SKM-1 (cell line): Measurements from ENCODE around the gene FKBP10.
"Not testable (repeated sequence)": the region's sequence is repeated elsewhere in the genome, so short reads cannot be mapped to it uniquely, and the experiment has no call there.

Experiments
- DNase-seq: peaks from one replicate; lab custom pipeline; 2025; ENCODE audit not compliant: unreplicated experiment; lab: John Stamatoyannopoulos, UW

Gene FKBP10

GRCh38 chr17:41836550-41837196 is 23.9 kb downstream of the FKBP10 start:
- no peak for DNase-seq

GRCh38 chr17:41837761-41838538 is 25.1 kb downstream of the FKBP10 start, which contains the start of gene KLHL10:
TSS of gene KLHL10 (plus strand) at chr17:41837825. CDS start at chr17:41837933, 108 bp downstream.
- no peak for DNase-seq

DNA sequence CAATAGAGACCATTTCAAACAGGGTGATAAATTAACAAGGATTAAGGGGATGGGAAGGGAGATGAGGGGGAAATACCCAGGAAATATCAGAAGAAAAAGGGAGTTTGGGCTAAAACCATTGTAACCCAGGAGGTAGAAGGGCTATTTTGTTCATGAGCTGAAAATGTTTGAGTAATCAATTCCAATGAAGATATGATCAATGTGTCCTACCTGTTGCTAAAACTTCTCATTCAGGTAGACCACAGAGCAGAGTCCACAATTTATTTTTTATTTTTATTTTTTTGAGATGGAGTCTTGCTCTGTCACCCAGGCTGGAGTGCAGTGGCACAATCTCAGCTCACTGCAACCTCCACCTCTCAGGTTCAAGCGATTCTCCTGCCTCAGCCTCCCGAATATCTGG is 26.6 kb downstream of the FKBP10 start:
- DNase-seq: not testable (repeated sequence)

GRCh38 chr17:41840781-41841180 is 28.0 kb downstream of the FKBP10 start:
- not testable (repeated sequence) for DNase-seq

DNA sequence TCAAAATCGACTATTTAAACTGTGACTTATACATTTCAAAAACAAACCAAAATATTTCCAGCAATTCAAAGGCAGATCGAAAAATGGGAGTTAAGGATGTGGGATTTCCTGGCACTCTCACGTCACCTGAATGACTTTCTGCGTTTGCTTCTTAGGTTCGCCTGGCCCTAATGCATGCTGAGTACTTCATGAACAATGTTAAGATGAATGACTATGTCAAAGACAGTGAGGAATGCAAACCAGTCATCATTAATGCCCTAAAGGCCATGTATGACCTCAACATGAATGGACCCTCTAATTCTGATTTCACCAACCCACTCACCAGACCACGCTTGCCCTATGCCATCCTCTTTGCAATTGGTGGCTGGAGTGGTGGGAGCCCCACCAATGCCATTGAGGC is 32.2 kb downstream of the FKBP10 start:
- no peak for DNase-seq

- no peak for DNase-seq
These were observed 36.0 kb downstream of the FKBP10 start for GRCh38 chr17:41848788-41849187.

DNA sequence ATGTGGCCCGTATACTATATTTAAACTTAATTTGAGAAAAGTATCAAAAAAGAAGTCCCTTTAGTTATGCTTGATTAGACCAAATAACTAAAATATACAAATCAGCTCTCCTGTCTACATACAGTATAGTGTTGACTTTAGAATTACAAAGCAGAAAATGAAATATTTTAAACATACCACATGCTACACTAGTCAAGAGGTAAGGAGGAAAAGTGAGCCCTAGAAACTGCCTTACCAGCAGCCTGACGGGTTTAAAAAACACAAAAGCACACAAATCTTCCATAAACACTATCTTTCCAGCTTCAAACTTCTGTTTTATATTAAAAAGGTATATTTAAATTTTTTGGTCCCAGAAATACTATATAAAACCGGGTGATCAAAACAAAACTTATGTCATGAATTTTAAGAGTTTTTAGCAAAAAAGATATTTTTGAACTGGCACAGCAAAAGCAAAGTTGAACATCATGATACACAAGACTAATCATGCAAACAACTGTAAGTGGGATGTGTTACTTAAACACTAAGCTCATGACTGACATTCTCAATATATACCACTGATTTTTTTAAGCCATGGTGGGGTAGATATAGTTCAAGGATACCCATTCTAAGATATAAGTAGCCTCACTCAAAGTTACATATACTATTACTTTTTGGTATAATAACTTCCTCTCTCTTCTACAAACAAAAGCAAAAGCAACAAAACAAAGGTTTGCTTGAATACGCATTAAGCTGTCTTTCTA is 36.6 kb downstream of the FKBP10 start:
- DNase-seq: no peak

DNA sequence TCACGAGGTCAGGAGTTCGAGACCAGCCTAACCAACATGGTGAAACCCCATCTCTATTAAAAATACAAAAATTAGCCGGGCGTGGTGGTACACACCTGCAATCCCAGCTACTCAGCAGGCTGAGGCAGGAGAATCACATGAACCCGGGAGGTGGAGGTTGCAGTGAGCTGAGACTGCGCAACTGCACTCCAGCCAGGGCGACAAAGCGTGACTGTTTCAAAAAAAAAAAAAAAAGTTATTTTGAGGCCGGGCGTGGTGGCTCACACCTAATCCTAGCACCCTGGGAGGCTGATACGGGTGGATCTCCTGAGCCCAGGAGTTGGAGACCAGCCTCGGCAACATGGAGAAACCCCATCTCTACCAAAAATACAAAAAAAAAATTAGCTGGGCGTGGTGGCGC is 38.6 kb downstream of the FKBP10 start:
- not testable (repeated sequence) for DNase-seq

GRCh38 chr17:41860254-41860931 is 47.6 kb downstream of the FKBP10 start:
- no peak for DNase-seq

DNA sequence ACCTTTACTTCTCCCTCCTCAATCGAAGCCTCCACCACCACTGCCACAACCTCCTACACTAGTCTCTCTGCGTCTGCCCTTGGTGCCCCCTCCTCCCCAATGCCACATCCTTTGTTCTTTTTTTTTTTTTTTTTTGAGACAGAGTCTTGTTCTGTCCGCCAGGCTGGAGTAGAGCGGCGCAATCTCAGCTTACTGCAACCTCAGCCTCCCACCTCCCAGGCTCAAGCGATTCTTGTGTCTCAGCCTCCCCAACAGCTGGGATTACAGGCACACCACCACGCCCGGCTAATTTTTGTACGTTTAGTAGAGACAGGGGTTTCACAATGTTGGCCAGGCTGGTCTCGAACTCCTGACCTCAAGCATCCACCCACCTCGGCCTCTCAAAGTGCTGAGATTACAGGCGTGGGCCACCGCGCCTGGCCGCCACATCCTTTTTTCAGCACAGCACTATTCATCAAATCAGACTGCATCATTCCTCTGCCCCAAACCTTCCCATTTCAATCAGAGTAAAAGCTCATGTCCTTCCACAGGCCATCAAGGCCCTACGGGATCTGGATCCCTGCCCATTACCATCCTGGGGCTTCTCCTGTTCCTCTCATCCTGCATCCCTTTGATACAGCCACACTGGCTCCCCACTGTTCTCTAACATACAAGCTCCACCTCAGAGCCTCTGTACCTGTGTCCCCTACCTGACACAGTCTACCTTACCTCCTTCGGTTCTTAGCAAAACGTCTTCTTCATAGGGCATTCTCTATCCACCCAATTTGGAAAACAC is 50.5 kb downstream of the FKBP10 start:
- DNase-seq: no peak

- DNase-seq: no peak
These were observed 51.7 kb downstream of the FKBP10 start for GRCh38 chr17:41864498-41864835.

GRCh38 chr17:41864836-41865595 is 52.2 kb downstream of the FKBP10 start, which contains the start of gene KLHL11:
TSS of gene KLHL11 (minus strand) at chr17:41865423. CDS start at chr17:41865370, 53 bp downstream.
- peak; percentile 77 for DNase-seq

DNA sequence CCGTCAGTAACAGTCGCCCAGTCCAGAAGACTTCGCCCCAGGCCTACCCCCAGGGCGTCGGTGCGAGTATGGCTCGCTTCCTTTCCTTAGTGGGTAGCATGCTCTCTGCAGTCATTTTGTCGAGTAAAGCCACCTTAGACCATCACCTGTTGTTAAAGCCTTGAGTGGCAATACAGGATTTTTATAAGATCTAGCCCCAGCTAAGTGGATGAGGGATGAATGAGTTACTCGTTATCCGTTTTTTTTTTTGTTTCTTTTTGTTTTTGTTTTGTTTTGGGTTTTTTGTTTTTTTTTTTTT is 52.7 kb downstream of the FKBP10 start:
- DNase-seq: no peak

DNA sequence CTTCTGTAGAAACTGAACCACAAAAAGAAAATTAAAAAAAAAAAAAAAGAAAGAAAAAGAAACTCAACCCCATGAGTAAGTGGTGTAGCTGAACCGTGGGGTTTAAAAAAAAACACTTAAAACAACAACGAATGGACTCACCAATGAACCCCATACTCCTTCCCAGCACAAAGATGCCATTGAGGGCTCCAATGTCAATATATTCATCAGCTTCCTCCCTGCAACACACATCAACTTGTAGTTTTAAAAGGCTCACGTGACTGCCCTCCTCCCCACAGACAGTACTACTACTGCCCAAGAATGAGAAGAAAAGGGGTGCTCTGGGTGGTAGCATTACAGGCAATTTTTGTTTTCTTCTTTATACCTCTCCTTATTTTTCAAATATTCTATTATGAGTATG is 55.8 kb downstream of the FKBP10 start:
- DNase-seq: no peak

GRCh38 chr17:41869426-41869825 is 56.6 kb downstream of the FKBP10 start:
- no peak for DNase-seq

- no peak for DNase-seq
These were observed 57.3 kb downstream of the FKBP10 start for GRCh38 chr17:41870097-41870496.

GRCh38 chr17:41870627-41871026 is 57.8 kb downstream of the FKBP10 start:
- DNase-seq: no peak

DNA sequence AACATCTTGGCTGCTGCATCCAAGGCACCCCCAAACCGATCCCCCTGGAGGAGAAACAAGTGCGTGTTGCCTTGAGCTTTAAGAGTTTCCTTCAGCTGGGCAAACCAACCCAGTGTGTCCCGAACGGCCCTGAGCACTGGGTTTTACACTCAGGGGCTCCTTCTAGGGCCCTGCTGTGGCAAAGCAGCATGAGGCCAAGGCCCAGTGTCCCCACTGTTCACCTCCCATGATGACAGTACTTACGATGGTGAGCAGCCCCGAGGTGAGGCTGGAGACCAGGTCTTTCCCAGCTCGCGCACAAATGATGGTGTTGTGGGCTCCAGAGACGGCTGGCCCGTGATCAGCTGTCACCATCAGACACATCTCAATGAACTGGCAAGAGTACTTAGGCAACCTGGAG is 59.0 kb downstream of the FKBP10 start:
- DNase-seq: no peak
